Measurements from ENCODE around the gene CTBS. TPM values are rescaled to one million over a fixed set of nuclear protein-coding genes. Genes with fewer than 3 reads are reported as not detected.

The CTBS gene
- total RNA-seq, 1 donor from 2014 or later = 10.6 TPM

DNA sequence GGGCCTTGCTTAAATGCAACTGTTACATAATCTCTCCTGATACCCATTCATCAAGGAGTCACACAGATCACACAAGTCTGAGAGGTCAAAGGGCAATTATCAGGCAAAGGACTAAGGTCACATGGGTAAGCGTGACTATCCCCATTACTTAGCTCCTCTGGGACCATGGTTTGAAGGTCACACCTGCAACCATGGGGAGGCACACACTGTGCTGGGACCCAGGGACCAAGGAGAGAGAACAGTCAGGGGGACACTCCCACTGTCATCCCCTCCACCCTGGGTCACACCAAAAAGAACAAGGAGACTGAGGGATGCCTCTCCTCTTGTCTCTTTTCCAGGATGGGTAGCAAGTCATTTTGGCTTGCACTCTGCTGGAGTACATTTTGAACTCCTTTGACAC lies 30.9 kb upstream of the CTBS start:
- DNase-seq (ENCODE audit: extremely low spot score, unreplicated experiment) = no peak
- Mint-ChIP-seq H3K4me3 (no peak overlapping the region), H3K36me3 (peaks cover 8% of the 10 kb centered on the region), H3K27me3 (no peaks in the 10 kb centered on the region), H3K4me1 (ENCODE audit: unreplicated experiment) (no peaks in the 10 kb centered on the region), H3K27ac (no peak overlapping the region), H3K9me3 (peaks cover 19% of the 10 kb centered on the region)
- TF ChIP-seq, protein P1, sequence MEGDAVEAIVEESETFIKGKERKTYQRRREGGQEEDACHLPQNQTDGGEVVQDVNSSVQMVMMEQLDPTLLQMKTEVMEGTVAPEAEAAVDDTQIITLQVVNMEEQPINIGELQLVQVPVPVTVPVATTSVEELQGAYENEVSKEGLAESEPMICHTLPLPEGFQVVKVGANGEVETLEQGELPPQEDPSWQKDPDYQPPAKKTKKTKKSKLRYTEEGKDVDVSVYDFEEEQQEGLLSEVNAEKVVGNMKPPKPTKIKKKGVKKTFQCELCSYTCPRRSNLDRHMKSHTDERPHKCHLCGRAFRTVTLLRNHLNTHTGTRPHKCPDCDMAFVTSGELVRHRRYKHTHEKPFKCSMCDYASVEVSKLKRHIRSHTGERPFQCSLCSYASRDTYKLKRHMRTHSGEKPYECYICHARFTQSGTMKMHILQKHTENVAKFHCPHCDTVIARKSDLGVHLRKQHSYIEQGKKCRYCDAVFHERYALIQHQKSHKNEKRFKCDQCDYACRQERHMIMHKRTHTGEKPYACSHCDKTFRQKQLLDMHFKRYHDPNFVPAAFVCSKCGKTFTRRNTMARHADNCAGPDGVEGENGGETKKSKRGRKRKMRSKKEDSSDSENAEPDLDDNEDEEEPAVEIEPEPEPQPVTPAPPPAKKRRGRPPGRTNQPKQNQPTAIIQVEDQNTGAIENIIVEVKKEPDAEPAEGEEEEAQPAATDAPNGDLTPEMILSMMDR (conservative IDR thresholded peaks at IDR 0.05) = no peak

DNA sequence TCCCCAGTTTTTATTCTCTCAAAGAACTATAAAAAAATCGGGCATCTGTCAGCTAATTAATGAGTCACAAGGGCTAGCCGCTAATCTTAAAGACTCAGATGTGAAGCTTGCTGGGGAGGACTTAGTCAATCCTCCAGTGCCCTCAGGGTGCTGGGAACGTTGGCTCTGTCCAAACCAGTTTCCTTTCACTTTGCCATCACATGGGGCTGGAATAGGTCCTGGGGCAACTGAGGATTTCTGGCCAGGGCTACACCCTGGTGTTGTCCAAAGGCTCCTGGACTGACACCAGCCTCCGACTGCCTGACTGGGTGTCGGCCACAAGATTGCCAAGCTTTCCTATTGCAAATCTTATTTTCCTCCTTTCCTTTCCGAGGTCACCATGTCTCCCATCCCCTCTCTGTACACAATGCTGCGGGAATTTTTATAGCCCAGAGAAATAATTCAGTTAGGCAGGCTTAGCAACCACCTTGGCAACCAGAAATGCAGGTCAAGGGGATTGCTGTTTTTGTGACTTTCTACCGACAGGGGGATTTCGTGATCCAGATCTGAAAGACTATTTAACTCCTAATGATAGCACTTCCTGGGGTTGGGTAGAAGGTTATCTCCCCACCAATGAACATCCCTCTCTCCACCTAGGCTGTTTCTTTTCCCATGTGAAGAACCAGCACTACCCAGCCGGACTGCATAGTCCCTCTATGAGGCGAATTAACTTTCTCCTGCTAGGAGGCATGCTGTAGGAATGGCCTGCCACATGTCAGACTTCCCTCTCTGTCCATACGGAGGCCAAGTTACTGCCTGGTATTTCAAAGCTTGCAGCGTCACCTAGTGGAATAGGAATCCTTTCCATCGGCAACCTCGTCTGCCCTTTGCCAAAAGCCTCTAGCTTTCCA lies 29.9 kb upstream of the CTBS start:
- Mint-ChIP-seq H3K9me3 (peaks cover 19% of the 10 kb centered on the region), H3K4me1 (ENCODE audit: unreplicated experiment) (peaks cover 3% of the 10 kb centered on the region), H3K27ac (no peak overlapping the region), H3K27me3 (no peaks in the 10 kb centered on the region), H3K4me3 (no peak overlapping the region), H3K36me3 (peaks cover 8% of the 10 kb centered on the region)
- TF ChIP-seq, protein P1 (conservative IDR thresholded peaks at IDR 0.05) = no peak
- no peak for DNase-seq (ENCODE audit: extremely low spot score, unreplicated experiment)

DNA sequence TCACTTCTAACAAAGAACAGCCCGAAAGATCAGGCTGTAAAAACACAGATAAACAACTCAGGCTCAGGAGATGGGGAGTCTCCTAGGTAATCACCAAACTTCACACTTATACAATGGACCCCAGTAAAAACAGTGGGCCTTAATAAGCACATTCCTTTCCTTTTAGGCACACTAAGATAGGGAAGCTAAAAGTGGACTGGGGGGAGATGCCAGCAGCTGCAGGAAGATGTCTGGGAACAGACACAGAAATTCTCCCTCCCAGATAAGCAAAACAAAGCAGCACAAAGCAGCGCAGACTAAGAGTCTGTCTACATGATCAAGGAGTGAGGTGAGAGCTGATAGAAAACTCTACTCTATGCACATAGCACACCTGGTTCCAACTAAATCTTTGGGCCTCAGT lies 29.0 kb upstream of the CTBS start:
- Mint-ChIP-seq H3K36me3 (peaks cover 8% of the 10 kb centered on the region), H3K4me1 (ENCODE audit: unreplicated experiment) (peaks cover 12% of the 10 kb centered on the region), H3K9me3 (peaks cover 19% of the 10 kb centered on the region), H3K4me3 (no peak overlapping the region), H3K27ac (no peak overlapping the region), H3K27me3 (no peaks in the 10 kb centered on the region)
- DNase-seq (ENCODE audit: extremely low spot score, unreplicated experiment) = no peak
- TF ChIP-seq, protein P1 (conservative IDR thresholded peaks at IDR 0.05) = no peak

DNA sequence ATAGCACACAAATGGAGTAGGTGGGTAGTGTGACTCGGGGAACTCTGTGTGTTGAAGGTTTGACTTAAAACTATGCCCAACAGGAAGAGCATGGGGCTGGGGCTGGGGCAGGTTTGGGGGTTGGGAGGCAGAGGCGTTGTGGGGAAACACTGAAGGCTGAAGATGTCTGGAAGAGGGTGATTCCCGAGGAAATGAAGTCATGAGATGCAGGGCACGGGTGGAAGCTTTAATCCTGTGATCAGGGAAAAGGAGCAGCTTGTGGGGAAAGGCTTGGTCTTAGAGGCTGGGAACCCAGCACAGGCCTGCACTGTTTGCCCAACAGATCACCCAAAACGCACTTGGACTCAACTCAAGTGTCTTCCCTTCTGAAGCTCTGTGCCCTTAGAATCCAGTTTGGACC lies 26.6 kb upstream of the CTBS start:
- Mint-ChIP-seq H3K4me1 (ENCODE audit: unreplicated experiment) (peaks cover 13% of the 10 kb centered on the region), H3K27me3 (no peaks in the 10 kb centered on the region), H3K36me3 (peaks cover 5% of the 10 kb centered on the region), H3K4me3 (no peak overlapping the region), H3K27ac (no peak overlapping the region), H3K9me3 (peaks cover 12% of the 10 kb centered on the region)
- TF ChIP-seq, protein P1 (conservative IDR thresholded peaks at IDR 0.05) = no peak
- DNase-seq (ENCODE audit: extremely low spot score, unreplicated experiment) = no peak

DNA sequence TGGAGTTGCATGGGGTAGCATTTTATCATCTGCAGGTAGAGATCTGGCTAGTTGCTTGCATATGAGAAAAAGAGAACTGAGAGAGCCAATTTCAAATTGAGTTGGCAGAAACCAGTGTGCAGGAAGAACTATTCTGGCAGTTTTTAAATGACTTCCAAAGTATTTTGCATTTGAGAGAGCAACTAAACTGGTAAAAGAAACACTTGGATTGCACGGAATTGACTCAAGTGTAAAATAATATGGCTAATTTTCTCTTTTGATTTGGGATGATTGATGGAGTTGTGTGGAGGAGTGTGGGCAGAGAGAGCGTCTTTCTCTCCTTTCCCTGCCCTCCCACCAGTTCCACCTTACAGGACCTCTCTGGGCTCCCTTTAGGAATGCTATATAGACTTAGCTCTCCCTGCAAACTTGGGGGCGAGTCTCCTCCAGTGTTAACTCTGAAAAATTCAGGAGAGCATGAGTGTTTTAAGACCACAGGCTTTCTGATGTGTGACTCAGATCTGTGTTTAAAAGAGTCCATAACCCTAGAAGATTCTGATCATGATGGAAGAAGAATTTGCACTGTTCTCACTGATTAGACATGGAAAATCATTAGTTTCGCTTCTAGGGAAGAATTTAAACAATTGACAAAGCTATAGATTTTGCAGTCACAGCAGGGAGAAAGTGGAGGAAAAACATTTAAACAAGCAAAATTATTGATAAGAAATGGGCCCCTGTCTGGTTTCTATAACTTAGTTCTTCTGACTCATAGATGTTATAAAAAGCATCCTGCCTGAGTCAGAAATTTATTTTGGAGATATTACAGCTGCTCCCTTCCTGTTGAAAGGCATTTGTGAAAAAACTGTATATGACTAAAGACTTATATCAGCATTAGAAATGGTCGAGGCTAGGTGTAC lies 24.9 kb upstream of the CTBS start:
- H3K4me3 Mint-ChIP-seq = no peak overlapping the region
- no peaks in the 10 kb centered on the region for H3K9me3 Mint-ChIP-seq
- TF ChIP-seq, protein P1 (conservative IDR thresholded peaks at IDR 0.05) = no peak
- H3K27ac Mint-ChIP-seq = no peak overlapping the region
- H3K4me1 Mint-ChIP-seq (ENCODE audit: unreplicated experiment) = peaks cover 13% of the 10 kb centered on the region
- H3K27me3 Mint-ChIP-seq = no peaks in the 10 kb centered on the region
- no peaks in the 10 kb centered on the region for H3K36me3 Mint-ChIP-seq
- no peak for DNase-seq (ENCODE audit: extremely low spot score, unreplicated experiment)

Data from type B pancreatic cell (in vitro differentiated cells).